ENCODE measurements around the gene LRMDA.

DNA sequence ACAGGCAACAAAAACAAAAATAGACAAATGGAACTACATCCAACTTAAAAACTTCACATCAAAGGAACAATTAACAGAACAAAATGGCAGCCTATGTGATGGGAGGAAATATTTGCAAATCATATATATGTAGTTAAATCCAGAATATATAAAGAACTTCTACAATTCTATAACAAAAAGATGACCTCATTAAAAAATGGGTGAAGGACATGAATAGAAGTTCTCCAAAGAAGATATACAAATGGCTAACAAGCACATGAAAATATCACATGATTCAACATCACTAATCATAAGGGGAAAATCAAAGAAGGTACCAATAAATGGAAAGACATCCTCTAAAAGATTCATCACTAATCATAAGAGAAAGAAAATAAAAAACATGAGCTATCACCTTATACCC lies 416.1 kb downstream of the LRMDA start:
- TF ChIP-seq EZH2 (IDR thresholded peaks at IDR 0.05; ENCODE audit: borderline replicate concordance, insufficient read depth, low read depth, low read length, poor library complexity, severe bottlenecking): no peak
- TF ChIP-seq, protein P1, sequence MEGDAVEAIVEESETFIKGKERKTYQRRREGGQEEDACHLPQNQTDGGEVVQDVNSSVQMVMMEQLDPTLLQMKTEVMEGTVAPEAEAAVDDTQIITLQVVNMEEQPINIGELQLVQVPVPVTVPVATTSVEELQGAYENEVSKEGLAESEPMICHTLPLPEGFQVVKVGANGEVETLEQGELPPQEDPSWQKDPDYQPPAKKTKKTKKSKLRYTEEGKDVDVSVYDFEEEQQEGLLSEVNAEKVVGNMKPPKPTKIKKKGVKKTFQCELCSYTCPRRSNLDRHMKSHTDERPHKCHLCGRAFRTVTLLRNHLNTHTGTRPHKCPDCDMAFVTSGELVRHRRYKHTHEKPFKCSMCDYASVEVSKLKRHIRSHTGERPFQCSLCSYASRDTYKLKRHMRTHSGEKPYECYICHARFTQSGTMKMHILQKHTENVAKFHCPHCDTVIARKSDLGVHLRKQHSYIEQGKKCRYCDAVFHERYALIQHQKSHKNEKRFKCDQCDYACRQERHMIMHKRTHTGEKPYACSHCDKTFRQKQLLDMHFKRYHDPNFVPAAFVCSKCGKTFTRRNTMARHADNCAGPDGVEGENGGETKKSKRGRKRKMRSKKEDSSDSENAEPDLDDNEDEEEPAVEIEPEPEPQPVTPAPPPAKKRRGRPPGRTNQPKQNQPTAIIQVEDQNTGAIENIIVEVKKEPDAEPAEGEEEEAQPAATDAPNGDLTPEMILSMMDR (IDR thresholded peaks at IDR 0.05): no peak
